NCI-H82 (cell line): ENCODE results near the gene KCNE1.
A peak's percentile ranks its signal among the peaks of the same experiment; 100 is the strongest.
"Not testable (repeated sequence)": the region's sequence is repeated elsewhere in the genome, so short reads cannot be mapped to it uniquely, and the experiment has no call there.

ENCODE experiments used
- DNase-seq: peaks from one replicate; lab custom pipeline; 2025; lab: John Stamatoyannopoulos, UW

KCNE1 gene

GRCh38 chr21:34511787-34512455 is at the start of gene KCNE1:
KCNE1 (minus strand) TSS chr21:34512210; CDS start chr21:34449634, 62,576 bp downstream.
- peak; percentile 5 for DNase-seq

- DNase-seq: no peak
Observed at GRCh38 chr21:34561806-34562205, 49.8 kb upstream of the KCNE1 start.

GRCh38 chr21:34560609-34561008 is 48.6 kb upstream of the KCNE1 start:
- DNase-seq: peak; percentile 37

- DNase-seq: no peak
Observed at GRCh38 chr21:34560021-34560420, 48.0 kb upstream of the KCNE1 start.

GRCh38 chr21:34559089-34559631 is 47.1 kb upstream of the KCNE1 start:
- DNase-seq: no peak

GRCh38 chr21:34558166-34558565 is 46.2 kb upstream of the KCNE1 start:
- DNase-seq: no peak

GRCh38 chr21:34557261-34557660 is 45.3 kb upstream of the KCNE1 start:
- no peak for DNase-seq

GRCh38 chr21:34554670-34555069 is 42.7 kb upstream of the KCNE1 start:
- DNase-seq: not testable (repeated sequence)

- no peak for DNase-seq
Observed at GRCh38 chr21:34554227-34554626, 42.2 kb upstream of the KCNE1 start.

GRCh38 chr21:34553151-34553952 is 41.3 kb upstream of the KCNE1 start:
- no peak for DNase-seq

- no peak for DNase-seq
Observed at GRCh38 chr21:34552360-34553098, 40.5 kb upstream of the KCNE1 start.

- no peak for DNase-seq
Observed at GRCh38 chr21:34550182-34550799, 38.3 kb upstream of the KCNE1 start.

GRCh38 chr21:34548781-34549376 is 36.9 kb upstream of the KCNE1 start:
- DNase-seq: no peak

GRCh38 chr21:34546542-34546941 is 34.5 kb upstream of the KCNE1 start:
- DNase-seq: no peak

- DNase-seq: no peak
Observed at GRCh38 chr21:34545079-34545884, 33.3 kb upstream of the KCNE1 start.

GRCh38 chr21:34544032-34544496 is 32.1 kb upstream of the KCNE1 start:
- peak; percentile 96 for DNase-seq

GRCh38 chr21:34543017-34543416 is 31.0 kb upstream of the KCNE1 start:
- no peak for DNase-seq

- DNase-seq: no peak
Observed at GRCh38 chr21:34540206-34540605, 28.2 kb upstream of the KCNE1 start.

GRCh38 chr21:34537838-34538237 is 25.8 kb upstream of the KCNE1 start:
- DNase-seq: no peak

- no peak for DNase-seq
Observed at GRCh38 chr21:34536820-34537219, 24.8 kb upstream of the KCNE1 start.

GRCh38 chr21:34536311-34536710 is 24.3 kb upstream of the KCNE1 start:
- peak; percentile 77 for DNase-seq
